Tibial nerve (tissue), 4 donors: ENCODE data around the gene C6orf89.

Experiments
- EP300 ChIP-seq, 2 donors: sonication (generic); formaldehyde crosslinking; IDR thresholded peaks; one replicate each; pipeline ENCODE4 v1.6.1; 2017; ENCODE audit warnings: antibody characterized with exemption in 2 of 2, mild to moderate bottlenecking in 1 of 2
- POLR2A ChIP-seq, 2 donors: fragments of 450-650 bp; IDR thresholded peaks; one replicate each; pipeline ENCODE4 v1.6.1; 2017; ENCODE audit warnings: antibody characterized with exemption in 2 of 2, mild to moderate bottlenecking in 2 of 2, moderate library complexity in 2 of 2
- TF ChIP-seq, protein P1 (sequence below), 5 experiments: fragments of 200-600 bp in 3 of 5; fragments of 450-650 bp in 2 of 5; sonication (generic) in 3 of 5; IDR thresholded peaks; one replicate each; pipeline ENCODE4 v1.5.1; 2016 to 2019; ENCODE audit warnings: antibody characterized with exemption in 5 of 5, mild to moderate bottlenecking in 3 of 5, moderate library complexity in 2 of 5

DNA sequence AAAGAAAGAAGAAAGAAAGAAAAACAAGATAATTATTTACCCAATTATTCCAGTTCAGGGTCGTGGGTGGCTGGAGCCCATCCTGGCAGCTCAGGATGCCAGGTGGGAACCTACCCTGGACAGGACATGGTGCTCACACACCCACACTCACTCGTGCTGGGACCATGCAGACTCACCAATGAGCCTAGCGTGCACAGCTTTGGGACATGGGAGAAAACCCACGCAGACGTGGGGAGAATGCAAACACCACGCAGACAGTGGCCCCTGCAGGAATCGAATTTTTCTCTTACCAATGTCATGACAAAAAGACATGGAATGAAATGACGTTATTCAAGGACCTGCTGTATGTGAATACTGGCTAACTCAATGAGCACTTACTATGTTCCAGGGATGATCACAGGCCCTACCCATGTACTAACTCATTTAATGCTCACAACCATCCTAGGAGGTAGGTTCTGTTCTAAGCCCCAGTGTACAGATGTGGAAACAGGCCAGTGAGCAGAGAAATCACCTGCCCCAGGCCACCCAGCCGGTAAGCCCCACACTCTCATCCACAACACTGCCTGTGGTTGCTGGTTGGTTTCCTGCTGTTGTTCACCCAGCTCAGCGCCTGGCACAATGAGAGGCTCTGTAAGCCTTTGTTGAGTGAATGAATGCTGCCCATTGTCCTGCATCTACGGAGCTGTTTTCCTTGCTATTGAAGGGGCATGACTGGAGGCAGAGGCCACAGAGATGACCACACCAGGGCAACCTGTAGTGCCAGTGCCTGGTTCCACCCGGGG lies 62.0 kb downstream of the C6orf89 start:
- TF ChIP-seq, protein P1, sequence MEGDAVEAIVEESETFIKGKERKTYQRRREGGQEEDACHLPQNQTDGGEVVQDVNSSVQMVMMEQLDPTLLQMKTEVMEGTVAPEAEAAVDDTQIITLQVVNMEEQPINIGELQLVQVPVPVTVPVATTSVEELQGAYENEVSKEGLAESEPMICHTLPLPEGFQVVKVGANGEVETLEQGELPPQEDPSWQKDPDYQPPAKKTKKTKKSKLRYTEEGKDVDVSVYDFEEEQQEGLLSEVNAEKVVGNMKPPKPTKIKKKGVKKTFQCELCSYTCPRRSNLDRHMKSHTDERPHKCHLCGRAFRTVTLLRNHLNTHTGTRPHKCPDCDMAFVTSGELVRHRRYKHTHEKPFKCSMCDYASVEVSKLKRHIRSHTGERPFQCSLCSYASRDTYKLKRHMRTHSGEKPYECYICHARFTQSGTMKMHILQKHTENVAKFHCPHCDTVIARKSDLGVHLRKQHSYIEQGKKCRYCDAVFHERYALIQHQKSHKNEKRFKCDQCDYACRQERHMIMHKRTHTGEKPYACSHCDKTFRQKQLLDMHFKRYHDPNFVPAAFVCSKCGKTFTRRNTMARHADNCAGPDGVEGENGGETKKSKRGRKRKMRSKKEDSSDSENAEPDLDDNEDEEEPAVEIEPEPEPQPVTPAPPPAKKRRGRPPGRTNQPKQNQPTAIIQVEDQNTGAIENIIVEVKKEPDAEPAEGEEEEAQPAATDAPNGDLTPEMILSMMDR (IDR thresholded peaks at IDR 0.05): no peak
- no peak for TF ChIP-seq POLR2A (IDR thresholded peaks at IDR 0.05)
- no peak for TF ChIP-seq EP300 (IDR thresholded peaks at IDR 0.05)
